Heart left ventricle (tissue), 16 donors: ENCODE results near the gene HSD17B2. TPM values are rescaled to one million over a fixed set of nuclear protein-coding genes. Genes with fewer than 3 reads are reported as not detected.

Source experiments
- ATAC-seq, 4 donors: fragments of 200-7000 bp; cut with Tn5 transposase; one replicate each; pipeline ENCODE4 v1.9.1; 2020 to 2022; ENCODE audit warnings: moderate library complexity in 4 of 4, mild to moderate bottlenecking in 3 of 4, moderate number of reproducible peaks in 1 of 4
- DNase-seq, 5 donors: peaks; one replicate each; pipeline ENCODE4 v3.0.0-alpha.2; 2020
- H3K27ac ChIP-seq, 12 donors: fragments of 200-600 bp; sonication (generic) in 4 of 12; one replicate each; pipeline versions ENCODE4 v1.5.0 to v1.8.0; 2016 to 2022; ENCODE audit warnings: mild to moderate bottlenecking in 2 of 12
- H3K27me3 ChIP-seq, 9 donors: fragments of 200-600 bp; sonication (generic) in 2 of 9; one replicate each; pipeline versions ENCODE4 v1.5.1 to v1.8.0; 2016 to 2022; ENCODE audit warnings: mild to moderate bottlenecking in 3 of 9
- H3K36me3 ChIP-seq, 9 donors: fragments of 200-600 bp; sonication (generic) in 2 of 9; one replicate each; pipeline versions ENCODE4 v1.5.0 to v1.8.0; 2018 to 2022; ENCODE audit warnings: mild to moderate bottlenecking in 2 of 9
- H3K4me1 ChIP-seq, 12 donors: fragments of 200-600 bp; sonication (generic) in 4 of 12; one replicate each; pipeline versions ENCODE4 v1.5.0 to v1.8.0; 2016 to 2022; ENCODE audit warnings: mild to moderate bottlenecking in 3 of 12
- H3K4me3 ChIP-seq, 12 donors: fragments of 200-600 bp; sonication (generic) in 4 of 12; one replicate each; pipeline versions ENCODE4 v1.5.0 to v1.8.0; 2017 to 2022; ENCODE audit warnings: mild to moderate bottlenecking in 9 of 12, moderate library complexity in 4 of 12
- H3K9me3 ChIP-seq, 12 donors: fragments of 200-600 bp; sonication (generic) in 4 of 12; one replicate each; pipeline versions ENCODE4 v1.5.0 to v1.8.0; 2016 to 2022; ENCODE audit warnings: mild to moderate bottlenecking in 1 of 12
- CTCF ChIP-seq, 12 donors: fragments of 200-600 bp; sonication (generic) in 4 of 12; IDR thresholded peaks; one replicate each; pipeline versions ENCODE4 v1.5.0 to v1.8.0; 2018 to 2022; ENCODE audit warnings: antibody characterized with exemption in 12 of 12, mild to moderate bottlenecking in 5 of 12
- POLR2A ChIP-seq, 2 donors: fragments of 450-650 bp; IDR thresholded peaks; one replicate each; pipeline ENCODE4 v1.6.1; 2017; ENCODE audit warnings: antibody characterized with exemption in 2 of 2, mild to moderate bottlenecking in 2 of 2, moderate library complexity in 2 of 2
- WGBS, 4 donors: extraction: QIAGEN DNeasy Blood & Tissue Kit in 2 of 4; methylation state at CpG; one replicate each; pipeline versions ENCODE4 v1.1.5 to v1.1.7; 2013 to 2018; 5-methylcytosine and 5-hydroxymethylcytosine counted together
- intact Hi-C, 10 donors: fragments of 100-400 bp; cut with DNase I; formaldehyde crosslinking; loops; one replicate each; pipeline versions ENCODE4 v1.11.1 to v1.14.2; 2022
- polyA plus RNA-seq, 2 donors: library from polyadenylated mRNA; stranded (reverse); fragments of 200-250 nt; gene quantifications; one replicate each; pipeline ENCODE4 v1.2.3, GENCODE V29; 2013
- total RNA-seq, 9 donors: library from RNA; depleted of rRNA in 2 of 9; stranded (reverse); fragments of >200 nt in 2 of 9; fragmentation: NEBNext Ultra II Directional in 3 of 9; extraction: Animal tissue kit (Norgen Biotek cat#: 25700) in 3 of 9; gene quantifications; one replicate each; pipeline versions ENCODE4 v1.1.0 to v1.2.4, GENCODE V29; 2016 to 2023
- donor health status: ischemic (EF 13 %, LVEDD 7.1; RV severe dilation, severe dysfunction).
- donor health status: healthy with polysubstance abuse.
- donor health status: DM: no; HTN: yes; CAD: no.
- donor health status: DM: no; HTN: no; CAD: no.
- donor health status: ischemic (EF 25% LVEDD 6.9; RV normal size, moderate dysfunction).
- donor health status: ischemic (EF 25% LVEDD 5.7; RV mildly dilated, moderate dysfunction).
- donor health status: healthy.
- donor health status: DM: yes; HTN: yes; CAD: no.
- donor health status: ischemic (EF 35%, LVEDD 5.7; RV mildly dilated, moderate dysfunction).
- donor health status: nonischemic (EF 11% LVEDD 7.7; RV severe dilation, severe dysfunction).
- donor health status: DM: yes; HTN: yes; CAD: no.
- donor health status: PGD.
- donor health status: ischemic (EF 29% LVEDD 5.4; RV normal size, mild dysfunction).
- donor health status: nonischemic (EF 23%, LVEDD 6.1; RV moderate dilation, normal function).

The HSD17B2 gene
- total and polyA plus RNA-seq, 11 donors: 0.11 TPM; not detected in 10

- no peaks in the 10 kb centered on the region for H3K27me3 ChIP-seq
- peaks cover 0 to 7% (median 0%) of the 10 kb centered on the region in 12 donors for H3K9me3 ChIP-seq
- no peaks in the 10 kb centered on the region for H3K4me1 ChIP-seq
- H3K36me3 ChIP-seq: no peaks in the 10 kb centered on the region
- no peak for DNase-seq
- intact Hi-C loops: no loop called here
- no peak overlapping the region for H3K4me3 ChIP-seq
- H3K27ac ChIP-seq: no peak overlapping the region
- TF ChIP-seq CTCF (IDR thresholded peaks at IDR 0.05) (no peak), POLR2A (IDR thresholded peaks at IDR 0.05) (no peak)
- no peak for ATAC-seq
- 89 to 96% (median 92%) methylated on average over 6 of the region's 6 CpGs for WGBS, 4 donors
Measured at GRCh38 chr16:82083710-82084353, 48.8 kb downstream of the HSD17B2 start.

GRCh38 chr16:82085011-82085779 is 50.1 kb downstream of the HSD17B2 start:
- WGBS, 4 donors: 67 to 91% (median 75%) methylated on average over 2 of the region's 2 CpGs
- Histone ChIP-seq H3K27me3 (no peaks in the 10 kb centered on the region), H3K36me3 (no peaks in the 10 kb centered on the region), H3K27ac (no peak overlapping the region), H3K9me3 (no peaks in the 10 kb centered on the region), H3K4me3 (no peak overlapping the region), H3K4me1 (no peaks in the 10 kb centered on the region)
- no peak for DNase-seq
- no peak for ATAC-seq
- intact Hi-C loops: no loop called here
- TF ChIP-seq POLR2A (IDR thresholded peaks at IDR 0.05): no peak
- TF ChIP-seq CTCF (IDR thresholded peaks at IDR 0.05): no peak

GRCh38 chr16:82088483-82088882 is 53.4 kb downstream of the HSD17B2 start:
- intact Hi-C loops: no loop called here
- no peak for DNase-seq
- peaks cover 0 to 6% (median 0%) of the 10 kb centered on the region in 9 donors for H3K27me3 ChIP-seq
- H3K4me1 ChIP-seq: no peaks in the 10 kb centered on the region
- no peaks in the 10 kb centered on the region for H3K9me3 ChIP-seq
- H3K4me3 ChIP-seq: no peak overlapping the region
- no peaks in the 10 kb centered on the region for H3K36me3 ChIP-seq
- 81 to 89% (median 84%) methylated on average over 4 of the region's 4 CpGs for WGBS, 4 donors
- H3K27ac ChIP-seq: no peak overlapping the region
- TF ChIP-seq POLR2A (IDR thresholded peaks at IDR 0.05): no peak
- no peak for TF ChIP-seq CTCF (IDR thresholded peaks at IDR 0.05)
- ATAC-seq: no peak

GRCh38 chr16:82091241-82091640 is 56.2 kb downstream of the HSD17B2 start:
- H3K36me3 ChIP-seq: no peaks in the 10 kb centered on the region
- peaks cover 0 to 6% (median 0%) of the 10 kb centered on the region in 9 donors for H3K27me3 ChIP-seq
- 94 to 98% (median 95%) methylated on average over 1 of the region's 1 CpG for WGBS, 4 donors
- intact Hi-C loops: no loop called here
- TF ChIP-seq CTCF (IDR thresholded peaks at IDR 0.05) (no peak), POLR2A (IDR thresholded peaks at IDR 0.05) (no peak)
- H3K4me1 ChIP-seq: no peaks in the 10 kb centered on the region
- no peaks in the 10 kb centered on the region for H3K9me3 ChIP-seq
- ATAC-seq: no peak
- DNase-seq: no peak
- no peak overlapping the region for H3K27ac ChIP-seq
- H3K4me3 ChIP-seq: no peak overlapping the region
